ENCODE data around the gene PRR12. TPM values are rescaled to one million over a fixed set of nuclear protein-coding genes. Genes with fewer than 3 reads are reported as not detected.

PRR12 gene
- total and polyA plus RNA-seq, 9 of the 15 experiments (the other 6 are each of a cell fraction or from before 2014, with no cell fraction given) = 0.01 to 21.1 (median 0.98) TPM

GRCh38 chr19:49590071-49590970 is 661 bp upstream of the PRR12 start (continued):
- TF ChIP-seq CREB3L1 (IDR thresholded peaks at IDR 0.05; ENCODE audit: borderline replicate concordance, low read depth) = peak; percentile 54; the same call in 1 of the 2 replicates
- TF ChIP-seq NFYB (IDR thresholded peaks at IDR 0.05; ENCODE audit: extremely low read depth, insufficient read length) = peak; percentile 24
- TF ChIP-seq ZNF12 (CRISPR knock-in tag; IDR thresholded peaks at IDR 0.05) = 0 out of 2 replicates have a peak, but pooled peaks have one; percentile 44
- peak; percentile 42 to 60 for TF ChIP-seq MAZ (CRISPR knock-in tag; conservative IDR thresholded peaks at IDR 0.05 in 1 of 2, IDR thresholded peaks at IDR 0.05 in 1 of 2)
- no peak for TF ChIP-seq PTRF (tag; IDR thresholded peaks at IDR 0.05)
- no peak for TF ChIP-seq NR4A1 (CRISPR knock-in tag; IDR thresholded peaks at IDR 0.05)
- peak; percentile 72; the same call in 1 of the 2 replicates for TF ChIP-seq NR4A1 (tag; IDR thresholded peaks at IDR 0.05)
- TF ChIP-seq POLR2A (conservative IDR thresholded peaks at IDR 0.05) = peak; percentile 97
- no peak for TF ChIP-seq NCOR1 (IDR thresholded peaks at IDR 0.05)
- peak; percentile 94 for TF ChIP-seq ZFX (CRISPR knock-in tag; IDR thresholded peaks at IDR 0.05)
- no peak for TF ChIP-seq RFX5 (IDR thresholded peaks at IDR 0.05; ENCODE audit: low read depth, low read length)
- no peak for TF ChIP-seq RNF219 (CRISPR knock-in tag; IDR thresholded peaks at IDR 0.05)
- TF ChIP-seq FOXJ2 (tag; IDR thresholded peaks at IDR 0.05) = no peak
- no peak for TF ChIP-seq RBM15 (IDR thresholded peaks at IDR 0.05; ENCODE audit: insufficient read depth, low read length)
- peak; percentile 83 for TF ChIP-seq SAP30 (IDR thresholded peaks at IDR 0.05; ENCODE audit: borderline replicate concordance, insufficient read depth, low read depth, low read length, poor library complexity, severe bottlenecking)
- TF ChIP-seq BMI1 (IDR thresholded peaks at IDR 0.05; ENCODE audit: low read length) = no peak
- peak; percentile 76; the same call in 1 of the 2 replicates for TF ChIP-seq GABPB1 (CRISPR knock-in tag; IDR thresholded peaks at IDR 0.05)
- TF ChIP-seq L3MBTL2 (IDR thresholded peaks at IDR 0.05) = peak; percentile 53; the same call in 1 of the 2 replicates
- no peak for TF ChIP-seq CEBPZ (IDR thresholded peaks at IDR 0.05; ENCODE audit: borderline replicate concordance, low read depth, low read length)
- TF ChIP-seq MEF2D (tag; conservative IDR thresholded peaks at IDR 0.05; ENCODE audit: low read depth) = no peak
- no peak for TF ChIP-seq PPARD (CRISPR knock-in tag; IDR thresholded peaks at IDR 0.05)

Measured in K562 (cell line).